Measurements from ENCODE around the gene HLA-DRA.

GRCh38 chr6:32402812-32403211, 36.9 kb upstream of the HLA-DRA start:
- TF ChIP-seq CTCF (IDR thresholded peaks at IDR 0.05) (no peak), POLR2A (IDR thresholded peaks at IDR 0.05) (no peak), POLR2AphosphoS5 (IDR thresholded peaks at IDR 0.05) (no peak)
